SU-DHL-6 (cell line): ENCODE data around the gene PLXNA2.
A peak's percentile ranks its signal among the peaks of the same experiment; 100 is the strongest.

Source experiments
- H2AFZ ChIP-seq: fragments of 200-600 bp; sonication (generic); 2 replicates; pipeline ENCODE4 v1.6.1; 2014; ENCODE audit warnings: low read depth, mild to moderate bottlenecking, moderate library complexity, mixed read lengths, antibody characterized with exemption, low read length; ENCODE audit not compliant: severe bottlenecking
- H3F3A ChIP-seq: fragments of 200-600 bp; shearing (Covaris generic); 2 replicates; pipeline ENCODE4 v1.6.0; 2016; ENCODE audit warnings: antibody characterized with exemption, mild to moderate bottlenecking; ENCODE audit not compliant: insufficient read depth
- H3K27ac ChIP-seq: fragments of 200-600 bp; sonication (generic); 2 replicates; pipeline ENCODE4 v1.5.1; 2016; ENCODE audit warnings: low read depth, mild to moderate bottlenecking, low read length, moderate library complexity, mixed read lengths
- H3K27me3 ChIP-seq: fragments of 200-600 bp; sonication (generic), shearing (Covaris generic); 2 replicates; pipeline ENCODE4 v1.6.0; 2014; ENCODE audit warnings: mild to moderate bottlenecking, low read length
- H3K36me3 ChIP-seq: fragments of 200-600 bp; sonication (generic); 2 replicates; pipeline ENCODE4 v1.6.1; 2014; ENCODE audit warnings: mild to moderate bottlenecking, low read length, mixed read lengths
- H3K4me2 ChIP-seq: fragments of 300-600, 200-600 bp; shearing (Covaris generic), sonication (generic); 2 replicates; pipeline ENCODE4 v1.6.0; 2014; ENCODE audit warnings: low read length, low read depth, mild to moderate bottlenecking; ENCODE audit not compliant: poor library complexity, severe bottlenecking
- H3K4me3 ChIP-seq: fragments of 200-600 bp; sonication (generic); 2 replicates; pipeline ENCODE4 v1.5.1; 2014; ENCODE audit warnings: antibody characterized with exemption, low read length, mild to moderate bottlenecking, mixed read lengths; ENCODE audit not compliant: insufficient read depth, poor library complexity, severe bottlenecking
- H3K79me2 ChIP-seq: fragments of 200-600 bp; sonication (generic); 2 replicates; pipeline ENCODE4 v1.6.1; 2014; ENCODE audit warnings: mild to moderate bottlenecking, low read length, moderate library complexity; ENCODE audit not compliant: insufficient read depth
- H3K9ac ChIP-seq: fragments of 200-600 bp; sonication (generic); 2 replicates; pipeline ENCODE4 v1.7.0; 2014; ENCODE audit warnings: mild to moderate bottlenecking, low read length
- H3K9me2 ChIP-seq: fragments of 200-600 bp; sonication (generic); replicated peaks from 2 replicates; pipeline ENCODE4 v1.6.1; 2014; ENCODE audit warnings: low read length; ENCODE audit not compliant: insufficient read depth
- H3K9me3 ChIP-seq: fragments of 200-600 bp; sonication (generic); 2 replicates; pipeline ENCODE4 v1.6.1; 2014; ENCODE audit warnings: low read length, mixed read lengths; ENCODE audit not compliant: insufficient read depth
- H4K20me1 ChIP-seq: fragments of 200-600 bp; sonication (generic); 2 replicates; pipeline ENCODE4 v1.6.1; 2014; ENCODE audit warnings: low read depth, mild to moderate bottlenecking, antibody characterized with exemption, low read length, moderate library complexity, mixed read lengths
- EZH2phosphoT487 ChIP-seq: fragments of 200-600 bp; sonication (generic), shearing (Covaris generic); conservative IDR thresholded peaks from 2 replicates; pipeline ENCODE4 v1.6.1; 2018; ENCODE audit warnings: mild to moderate bottlenecking, antibody characterized with exemption, low read length, moderate library complexity, mixed read lengths
- TF ChIP-seq, protein P1 (sequence below): fragments of 200-600 bp; sonication (generic); IDR thresholded peaks from one replicate; pipeline ENCODE4 v1.5.1; 2017; ENCODE audit warnings: antibody characterized with exemption, mild to moderate bottlenecking, low read length, moderate library complexity; ENCODE audit not compliant: insufficient read depth, poor library complexity, severe bottlenecking

PLXNA2 gene

GRCh38 chr1:208047476-208047934 lies 196.7 kb downstream of the PLXNA2 start:
- TF ChIP-seq, protein P1, sequence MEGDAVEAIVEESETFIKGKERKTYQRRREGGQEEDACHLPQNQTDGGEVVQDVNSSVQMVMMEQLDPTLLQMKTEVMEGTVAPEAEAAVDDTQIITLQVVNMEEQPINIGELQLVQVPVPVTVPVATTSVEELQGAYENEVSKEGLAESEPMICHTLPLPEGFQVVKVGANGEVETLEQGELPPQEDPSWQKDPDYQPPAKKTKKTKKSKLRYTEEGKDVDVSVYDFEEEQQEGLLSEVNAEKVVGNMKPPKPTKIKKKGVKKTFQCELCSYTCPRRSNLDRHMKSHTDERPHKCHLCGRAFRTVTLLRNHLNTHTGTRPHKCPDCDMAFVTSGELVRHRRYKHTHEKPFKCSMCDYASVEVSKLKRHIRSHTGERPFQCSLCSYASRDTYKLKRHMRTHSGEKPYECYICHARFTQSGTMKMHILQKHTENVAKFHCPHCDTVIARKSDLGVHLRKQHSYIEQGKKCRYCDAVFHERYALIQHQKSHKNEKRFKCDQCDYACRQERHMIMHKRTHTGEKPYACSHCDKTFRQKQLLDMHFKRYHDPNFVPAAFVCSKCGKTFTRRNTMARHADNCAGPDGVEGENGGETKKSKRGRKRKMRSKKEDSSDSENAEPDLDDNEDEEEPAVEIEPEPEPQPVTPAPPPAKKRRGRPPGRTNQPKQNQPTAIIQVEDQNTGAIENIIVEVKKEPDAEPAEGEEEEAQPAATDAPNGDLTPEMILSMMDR, result no peak
- TF ChIP-seq EZH2phosphoT487, result no peak
- H4K20me1 ChIP-seq, result no peaks in the 10 kb centered on the region
- H3F3A ChIP-seq, result no peaks in the 10 kb centered on the region

GRCh38 chr1:208045463-208046260 lies 198.5 kb downstream of the PLXNA2 start:
- no peaks in the 10 kb centered on the region for H3K9me2 ChIP-seq
- no peaks in the 10 kb centered on the region for H3K36me3 ChIP-seq
- H3K27ac ChIP-seq, result no peak overlapping the region
- H3K27me3 ChIP-seq, result no peaks in the 10 kb centered on the region
- no peak overlapping the region for H3K9ac ChIP-seq
- H3K4me2 ChIP-seq, result no peak overlapping the region
- H2AFZ ChIP-seq, result no peak overlapping the region
- no peaks in the 10 kb centered on the region for H3K79me2 ChIP-seq
- no peaks in the 10 kb centered on the region for H4K20me1 ChIP-seq
- no peaks in the 10 kb centered on the region for H3F3A ChIP-seq
- no peak for TF ChIP-seq EZH2phosphoT487
- TF ChIP-seq, protein P1, result peak; percentile 43
- no peaks in the 10 kb centered on the region for H3K9me3 ChIP-seq
- no peak overlapping the region for H3K4me3 ChIP-seq

More at GRCh38 chr1:208047476-208047934, 196.7 kb downstream of the PLXNA2 start:
- H3K9me3 ChIP-seq, result no peaks in the 10 kb centered on the region
- no peaks in the 10 kb centered on the region for H3K79me2 ChIP-seq
- no peak overlapping the region for H3K27ac ChIP-seq
- H3K4me3 ChIP-seq, result no peak overlapping the region
- H3K4me2 ChIP-seq, result no peak overlapping the region
- H3K27me3 ChIP-seq, result no peaks in the 10 kb centered on the region
- H2AFZ ChIP-seq, result no peak overlapping the region
- no peak overlapping the region for H3K9ac ChIP-seq
- no peaks in the 10 kb centered on the region for H3K9me2 ChIP-seq
- no peaks in the 10 kb centered on the region for H3K36me3 ChIP-seq

- H3F3A ChIP-seq, result no peaks in the 10 kb centered on the region
- TF ChIP-seq EZH2phosphoT487, result no peak
- TF ChIP-seq, protein P1, result no peak
- no peak overlapping the region for H3K27ac ChIP-seq
- H3K27me3 ChIP-seq, result no peaks in the 10 kb centered on the region
- H3K9ac ChIP-seq, result no peak overlapping the region
- H3K4me2 ChIP-seq, result no peak overlapping the region
- no peaks in the 10 kb centered on the region for H4K20me1 ChIP-seq
- no peaks in the 10 kb centered on the region for H3K79me2 ChIP-seq
- no peaks in the 10 kb centered on the region for H3K9me2 ChIP-seq
- H3K4me3 ChIP-seq, result no peak overlapping the region
- no peak overlapping the region for H2AFZ ChIP-seq
- no peaks in the 10 kb centered on the region for H3K36me3 ChIP-seq
- no peaks in the 10 kb centered on the region for H3K9me3 ChIP-seq
These were observed 199.4 kb downstream of the PLXNA2 start for GRCh38 chr1:208044589-208045462.
